HG02970 (cell line): ENCODE data around the gene PSMD11.

ENCODE experiments used
- ATAC-seq: cut with Tn5 transposase; IDR thresholded peaks from one replicate; pipeline ENCODE4 v1.9.1; 2021; ENCODE audit warnings: mild to moderate bottlenecking, moderate library complexity, moderate number of reproducible peaks; ENCODE audit not compliant: unreplicated experiment, low FRiP score

PSMD11 gene

GRCh38 chr17:32463304-32463703, 19.0 kb downstream of the PSMD11 start:
- ATAC-seq: no peak

GRCh38 chr17:32464374-32464773, 20.1 kb downstream of the PSMD11 start:
- ATAC-seq: no peak

DNA sequence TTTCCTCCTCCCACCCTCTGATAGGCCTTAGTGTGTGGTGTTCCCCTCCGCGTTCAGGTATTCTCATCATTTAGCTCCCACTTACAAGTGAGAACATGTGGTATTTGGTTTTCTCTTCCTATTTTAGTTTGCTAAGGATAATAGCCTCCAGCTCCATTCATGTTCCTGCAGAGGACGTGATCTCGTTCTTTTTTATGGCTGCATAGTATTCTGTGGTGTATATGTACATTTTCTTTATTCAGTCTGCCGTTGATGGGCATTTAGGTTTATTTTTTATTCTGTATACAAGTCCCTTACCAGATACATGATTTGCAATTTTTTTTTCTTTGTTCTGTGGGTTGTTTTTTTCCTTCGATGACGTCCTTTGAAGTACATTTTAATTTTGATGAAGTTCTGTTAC, 23.6 kb downstream of the PSMD11 start:
- no peak for ATAC-seq

- no peak for ATAC-seq
Measured at GRCh38 chr17:32470405-32471167, 26.3 kb downstream of the PSMD11 start.

DNA sequence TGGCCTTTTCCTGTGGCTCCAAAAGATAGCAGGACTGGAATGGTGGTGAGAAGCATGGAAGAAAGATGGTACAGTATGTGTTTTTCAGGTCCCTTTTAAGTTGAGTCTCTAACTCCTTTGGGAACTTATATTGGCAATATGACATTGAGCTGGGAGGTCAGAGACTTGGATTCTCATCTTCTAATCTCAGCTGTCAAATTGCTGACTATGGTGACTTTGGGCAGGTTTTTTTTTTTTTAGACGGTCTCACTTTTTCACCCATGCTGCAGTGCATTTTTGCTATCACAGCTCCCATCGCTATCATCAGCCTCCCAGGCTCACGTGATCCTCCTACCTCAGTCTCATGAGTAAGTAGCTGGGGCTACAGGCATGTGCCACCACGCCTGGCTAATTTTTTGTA, 27.3 kb downstream of the PSMD11 start:
- no peak for ATAC-seq

GRCh38 chr17:32475258-32475657, 30.9 kb downstream of the PSMD11 start:
- ATAC-seq: no peak

DNA sequence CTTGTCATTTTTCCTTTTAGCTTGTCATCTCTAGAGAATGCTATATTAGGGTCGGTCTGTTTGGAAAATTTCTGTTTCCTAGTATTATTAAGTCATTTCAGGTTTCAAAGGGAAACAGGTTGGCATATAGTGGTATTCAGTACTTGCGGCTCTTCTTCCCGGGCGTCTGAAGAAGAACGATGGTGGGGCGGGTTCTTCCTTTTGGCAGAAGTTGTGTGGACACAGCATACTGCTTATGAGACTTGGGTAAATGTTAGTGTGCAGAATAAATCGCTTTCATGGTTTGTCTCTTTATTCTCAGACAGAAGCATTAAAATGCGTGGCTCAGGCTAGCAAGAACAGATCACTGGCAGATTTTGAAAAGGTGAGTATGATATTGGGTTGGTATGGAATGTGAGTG, 32.9 kb downstream of the PSMD11 start:
- no peak for ATAC-seq

GRCh38 chr17:32479074-32479617, 34.8 kb downstream of the PSMD11 start:
- no peak for ATAC-seq

- no peak for ATAC-seq
Measured at GRCh38 chr17:32481193-32481592, 36.9 kb downstream of the PSMD11 start.

GRCh38 chr17:32482568-32483320, 38.4 kb downstream of the PSMD11 start:
- ATAC-seq: no peak

DNA sequence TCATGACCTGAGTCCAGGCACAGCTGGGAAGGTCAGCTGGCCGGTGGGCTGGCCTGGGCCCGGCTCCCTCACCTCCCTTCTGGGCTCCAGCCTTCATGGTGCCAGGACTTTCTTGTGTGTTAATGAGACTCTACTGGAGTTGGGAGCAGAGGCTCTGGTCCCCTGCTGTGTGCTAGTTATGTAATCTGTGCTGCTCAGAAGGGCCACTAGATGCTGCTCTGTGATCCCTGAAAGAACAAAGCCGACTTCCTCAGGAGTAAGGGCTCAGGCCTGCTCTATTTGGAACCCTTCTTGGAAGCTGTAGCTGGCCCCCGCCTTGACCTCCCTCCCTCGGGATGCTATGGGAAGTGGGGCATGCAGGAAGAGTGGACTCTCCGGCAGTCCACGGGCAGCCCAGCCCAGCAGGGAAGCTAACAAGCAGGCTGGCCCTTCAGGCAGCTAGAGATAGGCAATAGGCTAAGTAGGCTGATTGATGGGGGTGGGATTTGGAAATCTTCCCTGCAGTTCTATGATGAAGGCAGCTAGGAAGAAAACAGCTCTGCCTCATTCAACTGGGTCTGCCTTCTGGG, 39.2 kb downstream of the PSMD11 start:
- no peak for ATAC-seq

DNA sequence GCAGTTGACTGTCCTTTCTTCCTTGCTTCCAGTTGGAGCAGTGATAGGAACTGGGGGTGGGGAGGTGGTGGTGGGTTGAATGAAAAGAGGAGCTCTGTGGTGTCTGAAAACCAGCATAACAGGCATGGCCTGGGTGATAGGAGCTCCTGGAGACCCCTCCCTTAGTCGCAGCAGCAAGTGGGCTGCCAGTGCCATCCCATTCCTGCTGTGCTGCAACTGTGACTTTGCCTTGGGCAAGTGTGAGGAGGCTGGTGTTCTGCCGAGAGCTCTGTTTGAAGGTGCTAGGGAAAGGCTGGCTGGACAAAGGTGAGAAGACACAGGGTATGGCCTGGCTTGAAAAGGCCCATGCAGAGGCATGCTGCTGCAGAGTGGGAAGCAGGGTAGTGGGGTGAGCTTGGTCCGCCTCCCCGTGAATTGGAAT, 39.7 kb downstream of the PSMD11 start:
- no peak for ATAC-seq

DNA sequence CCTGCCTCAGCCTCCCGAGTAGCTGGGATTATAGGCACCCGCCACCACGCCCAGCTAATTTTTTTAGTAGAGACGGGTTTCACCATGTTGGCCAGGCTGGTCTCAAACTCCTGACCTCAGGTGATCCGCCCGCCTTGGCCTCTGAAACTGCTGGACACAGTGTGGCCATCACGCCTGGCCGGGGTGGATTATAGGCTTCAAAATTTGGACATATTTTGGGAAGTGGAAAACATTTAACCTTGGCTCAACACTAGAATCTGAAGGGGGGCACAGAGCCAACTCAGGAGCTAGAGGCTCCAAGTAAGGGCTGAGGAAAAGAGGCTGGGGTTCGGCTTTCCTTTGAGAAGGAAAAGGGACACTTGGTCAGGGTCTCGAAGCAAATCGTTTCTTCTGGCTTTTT, 40.3 kb downstream of the PSMD11 start:
- ATAC-seq: no peak

GRCh38 chr17:32485261-32486110, 41.2 kb downstream of the PSMD11 start:
- no peak for ATAC-seq

GRCh38 chr17:32486111-32486700, 41.9 kb downstream of the PSMD11 start:
- ATAC-seq: peak; percentile 49

GRCh38 chr17:32486701-32487472, 42.6 kb downstream of the PSMD11 start, which contains the start of gene CDK5R1:
TSS of gene CDK5R1 (plus strand) at chr17:32486993. CDS start at chr17:32487621, 628 bp downstream.
- ATAC-seq: peak; percentile 41

- peak; percentile 8 for ATAC-seq
Measured at GRCh38 chr17:32487473-32488176, 43.3 kb downstream of the PSMD11 start.

DNA sequence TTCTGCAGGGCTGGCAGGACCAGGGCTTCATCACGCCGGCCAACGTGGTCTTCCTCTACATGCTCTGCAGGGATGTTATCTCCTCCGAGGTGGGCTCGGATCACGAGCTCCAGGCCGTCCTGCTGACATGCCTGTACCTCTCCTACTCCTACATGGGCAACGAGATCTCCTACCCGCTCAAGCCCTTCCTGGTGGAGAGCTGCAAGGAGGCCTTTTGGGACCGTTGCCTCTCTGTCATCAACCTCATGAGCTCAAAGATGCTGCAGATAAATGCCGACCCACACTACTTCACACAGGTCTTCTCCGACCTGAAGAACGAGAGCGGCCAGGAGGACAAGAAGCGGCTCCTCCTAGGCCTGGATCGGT, 43.9 kb downstream of the PSMD11 start:
- no peak for ATAC-seq
